Measurements from ENCODE around the gene TMEM229B.

- TF ChIP-seq POLR2A (IDR thresholded peaks at IDR 0.05): no peak
- TF ChIP-seq, protein P1, sequence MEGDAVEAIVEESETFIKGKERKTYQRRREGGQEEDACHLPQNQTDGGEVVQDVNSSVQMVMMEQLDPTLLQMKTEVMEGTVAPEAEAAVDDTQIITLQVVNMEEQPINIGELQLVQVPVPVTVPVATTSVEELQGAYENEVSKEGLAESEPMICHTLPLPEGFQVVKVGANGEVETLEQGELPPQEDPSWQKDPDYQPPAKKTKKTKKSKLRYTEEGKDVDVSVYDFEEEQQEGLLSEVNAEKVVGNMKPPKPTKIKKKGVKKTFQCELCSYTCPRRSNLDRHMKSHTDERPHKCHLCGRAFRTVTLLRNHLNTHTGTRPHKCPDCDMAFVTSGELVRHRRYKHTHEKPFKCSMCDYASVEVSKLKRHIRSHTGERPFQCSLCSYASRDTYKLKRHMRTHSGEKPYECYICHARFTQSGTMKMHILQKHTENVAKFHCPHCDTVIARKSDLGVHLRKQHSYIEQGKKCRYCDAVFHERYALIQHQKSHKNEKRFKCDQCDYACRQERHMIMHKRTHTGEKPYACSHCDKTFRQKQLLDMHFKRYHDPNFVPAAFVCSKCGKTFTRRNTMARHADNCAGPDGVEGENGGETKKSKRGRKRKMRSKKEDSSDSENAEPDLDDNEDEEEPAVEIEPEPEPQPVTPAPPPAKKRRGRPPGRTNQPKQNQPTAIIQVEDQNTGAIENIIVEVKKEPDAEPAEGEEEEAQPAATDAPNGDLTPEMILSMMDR (IDR thresholded peaks at IDR 0.05): no peak
These were observed 47.6 kb upstream of the TMEM229B start for GRCh38 chr14:67536087-67536486.

Measured in suprapubic skin (tissue), 3 donors.